Body of pancreas (tissue), 4 donors: ENCODE results near the gene ARHGAP9.

ENCODE experiments used
- CTCF ChIP-seq, 7 experiments: fragments of 450-650 bp in 4 of 7; fragments of 200-600 bp in 3 of 7; sonication (generic) in 3 of 7; IDR thresholded peaks; one replicate each; pipeline ENCODE4 v1.5.1; 2016 to 2019; ENCODE audit warnings: antibody characterized with exemption in 7 of 7
- POLR2A ChIP-seq, 3 donors: fragments of 450-650 bp; IDR thresholded peaks; one replicate each; pipeline ENCODE4 v1.6.1; 2016; ENCODE audit warnings: antibody characterized with exemption in 3 of 3, mild to moderate bottlenecking in 2 of 3

DNA sequence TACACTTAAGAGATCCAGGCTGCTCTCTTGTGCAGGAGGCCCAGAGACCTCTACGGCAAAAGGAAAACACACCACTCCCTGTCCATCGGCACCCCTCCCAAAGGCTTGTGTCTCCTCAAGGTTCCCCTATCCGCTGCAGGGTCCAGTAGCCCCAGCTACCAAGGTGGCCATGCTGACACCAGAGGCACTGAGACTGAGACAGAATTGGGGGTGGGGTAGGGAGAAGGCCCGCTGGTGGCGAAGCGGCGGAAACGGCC, 40.1 kb upstream of the ARHGAP9 start:
- no peak for TF ChIP-seq CTCF (IDR thresholded peaks at IDR 0.05)
- TF ChIP-seq POLR2A (IDR thresholded peaks at IDR 0.05) = no peak
